Smooth muscle cell (in vitro differentiated cells): ENCODE results near the gene PIWIL4. TPM values are rescaled to one million over a fixed set of nuclear protein-coding genes. Genes with fewer than 3 reads are reported as not detected.

Experiments used
- DNase-seq: peaks from one replicate; lab custom pipeline; 2025; ENCODE audit not compliant: unreplicated experiment; lab: John Stamatoyannopoulos, UW
- H2AFZ ChIP-seq: fragments of 200-600 bp; sonication (generic); 2 replicates; pipeline ENCODE4 v1.6.0; 2016; ENCODE audit warnings: antibody characterized with exemption, low read depth, mild to moderate bottlenecking
- H3F3A ChIP-seq: fragments of 200-600 bp; sonication (generic); 2 replicates; pipeline ENCODE4 v1.6.0; 2017; ENCODE audit warnings: antibody characterized with exemption, low read depth
- H3K27ac ChIP-seq: fragments of 200-600 bp; sonication (generic); 2 replicates; pipeline ENCODE4 v1.5.1; 2016; ENCODE audit warnings: low read depth, mild to moderate bottlenecking
- H3K27me3 ChIP-seq: fragments of 200-600 bp; sonication (generic); 2 replicates; pipeline ENCODE4 v1.6.1; 2016; ENCODE audit warnings: low read depth, mild to moderate bottlenecking
- H3K36me3 ChIP-seq: fragments of 200-600 bp; sonication (generic); 2 replicates; pipeline ENCODE4 v1.5.1; 2016; ENCODE audit warnings: low read depth
- H3K4me1 ChIP-seq: fragments of 200-600 bp; sonication (generic); 2 replicates; pipeline ENCODE4 v1.5.1; 2016; ENCODE audit warnings: low read depth
- H3K4me2 ChIP-seq: fragments of 200-600 bp; sonication (generic); 2 replicates; pipeline ENCODE4 v1.6.0; 2016; ENCODE audit warnings: mild to moderate bottlenecking
- H3K4me3 ChIP-seq: fragments of 200-600 bp; sonication (generic); 2 replicates; pipeline ENCODE4 v1.5.1; 2016; ENCODE audit warnings: mild to moderate bottlenecking
- H3K79me2 ChIP-seq: fragments of 200-600 bp; sonication (generic); 2 replicates; pipeline ENCODE4 v1.6.0; 2016; ENCODE audit warnings: low read depth, mild to moderate bottlenecking
- H3K9ac ChIP-seq: fragments of 200-600 bp; sonication (generic); 2 replicates; pipeline ENCODE4 v1.6.0; 2016; ENCODE audit warnings: low read depth
- H3K9me3 ChIP-seq: fragments of 200-600 bp; sonication (generic); replicated peaks from 2 replicates; pipeline ENCODE4 v1.5.1; 2016; ENCODE audit warnings: low read depth
- H4K20me1 ChIP-seq: fragments of 200-600 bp; sonication (generic); 2 replicates; pipeline ENCODE4 v1.6.0; 2016; ENCODE audit warnings: low read depth
- WGBS: methylation state at CpG from one replicate; pipeline ENCODE4 v1.1.7; 2016; ENCODE audit warnings: low lambda C conversion rate; 5-methylcytosine and 5-hydroxymethylcytosine counted together
- polyA plus RNA-seq: library from polyadenylated mRNA; unstranded; fragments of >200 nt; fragmentation: Nextera tagmentation; extraction: Ambion mirVana; gene quantifications from 2 replicates; pipeline ENCODE4 v1.2.1, GENCODE V29; 2016
- total RNA-seq: library from RNA; depleted of rRNA; stranded (reverse); fragments of >200 nt; gene quantifications from 2 replicates; pipeline ENCODE4 v1.2.3, GENCODE V29; 2014
- TF ChIP-seq, protein P1 (sequence below): fragments of 200-600 bp; sonication (generic); IDR thresholded peaks from 2 replicates; pipeline ENCODE4 v1.5.1; 2017; ENCODE audit warnings: borderline replicate concordance, mild to moderate bottlenecking, antibody characterized with exemption; ENCODE audit not compliant: insufficient read depth, poor library complexity, severe bottlenecking

PIWIL4 gene
- total and polyA plus RNA-seq, 2 experiments from 2014 or later = 0.88 to 3.1 TPM

DNA sequence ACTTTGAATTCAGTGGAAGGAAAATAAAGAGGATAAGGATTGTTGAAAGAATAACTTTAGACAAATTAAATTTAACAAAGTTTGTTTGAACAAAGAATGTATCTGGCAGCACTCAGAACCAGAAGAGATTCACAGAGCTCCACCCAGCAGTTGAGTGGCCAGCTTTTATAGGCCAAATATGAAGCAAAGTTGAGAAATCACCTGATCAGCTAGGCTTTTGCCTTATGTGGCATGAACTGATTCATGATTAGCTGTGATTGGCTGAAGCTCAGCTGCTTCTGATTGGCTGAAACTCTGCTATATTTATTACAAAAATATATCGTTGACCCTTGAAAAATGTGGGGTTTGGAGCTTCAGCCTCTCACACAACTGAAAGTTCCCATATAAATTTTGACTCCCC, 62.6 kb downstream of the PIWIL4 start:
- DNase-seq = no peak
- no peaks in the 10 kb centered on the region for H3K4me1 ChIP-seq
- 94% methylated on average over 1 of the region's 1 CpG for WGBS
- no peak overlapping the region for H3K4me2 ChIP-seq
- H3K9me3 ChIP-seq = no peaks in the 10 kb centered on the region
- H3F3A ChIP-seq = no peaks in the 10 kb centered on the region
- no peak overlapping the region for H3K27ac ChIP-seq
- H3K9ac ChIP-seq = no peak overlapping the region
- H3K36me3 ChIP-seq = no peaks in the 10 kb centered on the region
- H3K27me3 ChIP-seq = no peaks in the 10 kb centered on the region
- H3K4me3 ChIP-seq = no peak overlapping the region
- no peaks in the 10 kb centered on the region for H3K79me2 ChIP-seq
- H2AFZ ChIP-seq = no peak overlapping the region
- TF ChIP-seq, protein P1, sequence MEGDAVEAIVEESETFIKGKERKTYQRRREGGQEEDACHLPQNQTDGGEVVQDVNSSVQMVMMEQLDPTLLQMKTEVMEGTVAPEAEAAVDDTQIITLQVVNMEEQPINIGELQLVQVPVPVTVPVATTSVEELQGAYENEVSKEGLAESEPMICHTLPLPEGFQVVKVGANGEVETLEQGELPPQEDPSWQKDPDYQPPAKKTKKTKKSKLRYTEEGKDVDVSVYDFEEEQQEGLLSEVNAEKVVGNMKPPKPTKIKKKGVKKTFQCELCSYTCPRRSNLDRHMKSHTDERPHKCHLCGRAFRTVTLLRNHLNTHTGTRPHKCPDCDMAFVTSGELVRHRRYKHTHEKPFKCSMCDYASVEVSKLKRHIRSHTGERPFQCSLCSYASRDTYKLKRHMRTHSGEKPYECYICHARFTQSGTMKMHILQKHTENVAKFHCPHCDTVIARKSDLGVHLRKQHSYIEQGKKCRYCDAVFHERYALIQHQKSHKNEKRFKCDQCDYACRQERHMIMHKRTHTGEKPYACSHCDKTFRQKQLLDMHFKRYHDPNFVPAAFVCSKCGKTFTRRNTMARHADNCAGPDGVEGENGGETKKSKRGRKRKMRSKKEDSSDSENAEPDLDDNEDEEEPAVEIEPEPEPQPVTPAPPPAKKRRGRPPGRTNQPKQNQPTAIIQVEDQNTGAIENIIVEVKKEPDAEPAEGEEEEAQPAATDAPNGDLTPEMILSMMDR = no peak
- no peaks in the 10 kb centered on the region for H4K20me1 ChIP-seq

DNA sequence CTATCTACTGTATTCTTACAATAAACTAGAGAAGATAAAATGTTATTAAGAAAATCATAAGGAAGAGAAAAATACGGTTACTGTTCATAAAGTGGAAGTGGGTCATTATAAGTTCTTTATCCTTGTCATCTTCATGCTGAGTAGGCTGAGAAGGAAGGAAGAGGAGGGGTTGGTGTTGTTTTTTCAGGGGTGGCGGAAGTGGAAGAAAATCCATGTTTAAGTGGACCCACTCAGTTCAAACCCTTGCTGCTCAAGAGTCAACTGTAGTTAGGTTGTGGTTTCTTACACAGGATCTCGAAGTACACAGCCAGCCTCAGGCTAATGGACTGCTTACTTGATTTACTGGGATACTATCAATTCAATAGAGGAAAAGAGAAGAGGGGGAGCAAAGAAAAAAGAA, 63.1 kb downstream of the PIWIL4 start:
- H4K20me1 ChIP-seq = no peaks in the 10 kb centered on the region
- no peaks in the 10 kb centered on the region for H3K9me3 ChIP-seq
- H2AFZ ChIP-seq = no peak overlapping the region
- no peak overlapping the region for H3K27ac ChIP-seq
- H3K9ac ChIP-seq = no peak overlapping the region
- no peak overlapping the region for H3K4me3 ChIP-seq
- H3K4me2 ChIP-seq = no peak overlapping the region
- H3K36me3 ChIP-seq = no peaks in the 10 kb centered on the region
- WGBS = 83% methylated on average over 3 of the region's 3 CpGs
- TF ChIP-seq, protein P1 = no peak
- no peaks in the 10 kb centered on the region for H3K27me3 ChIP-seq
- H3K79me2 ChIP-seq = no peaks in the 10 kb centered on the region
- no peaks in the 10 kb centered on the region for H3K4me1 ChIP-seq
- H3F3A ChIP-seq = no peaks in the 10 kb centered on the region
- DNase-seq = no peak

DNA sequence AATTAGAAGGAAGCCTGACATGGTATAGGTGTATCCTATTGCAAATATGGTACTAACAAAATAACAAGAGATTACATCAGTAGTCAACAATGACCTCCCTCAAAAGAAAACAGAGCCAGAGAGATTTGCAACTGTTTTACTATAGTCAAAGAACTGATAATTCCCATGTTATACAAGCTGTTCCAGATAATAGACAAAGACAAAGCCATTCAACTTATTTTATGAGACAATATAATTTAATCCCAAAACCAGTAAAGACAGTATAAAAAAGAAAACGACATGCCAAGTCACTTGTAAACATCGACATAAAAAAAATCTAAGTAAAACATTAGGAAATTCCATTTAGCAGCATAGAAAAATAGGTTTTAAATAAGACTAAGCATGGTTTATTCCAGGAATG, 65.2 kb downstream of the PIWIL4 start:
- 34% methylated on average over 2 of the region's 2 CpGs for WGBS
- Histone ChIP-seq H2AFZ (no peak overlapping the region), H3K27ac (no peak overlapping the region)

GRCh38 chr11:94635072-94635471, 67.9 kb downstream of the PIWIL4 start:
- Histone ChIP-seq H4K20me1 (no peaks in the 10 kb centered on the region), H3K27ac (no peak overlapping the region), H3K27me3 (no peaks in the 10 kb centered on the region), H3K4me3 (no peak overlapping the region), H3K9me3 (no peaks in the 10 kb centered on the region), H3F3A (peaks cover 11% of the 10 kb centered on the region), H3K4me1 (no peaks in the 10 kb centered on the region), H3K79me2 (no peaks in the 10 kb centered on the region), H3K9ac (no peak overlapping the region), H3K36me3 (no peaks in the 10 kb centered on the region), H3K4me2 (no peak overlapping the region), H2AFZ (no peak overlapping the region)
- WGBS = 92% methylated on average over 2 of the region's 2 CpGs
- TF ChIP-seq, protein P1 = no peak
- DNase-seq = no peak

More for the DNA sequence above, 65.2 kb downstream of the PIWIL4 start:
- Histone ChIP-seq H3K4me1 (no peaks in the 10 kb centered on the region), H3F3A (no peaks in the 10 kb centered on the region), H3K4me2 (no peak overlapping the region), H3K9me3 (no peaks in the 10 kb centered on the region), H3K9ac (no peak overlapping the region), H3K4me3 (no peak overlapping the region), H4K20me1 (no peaks in the 10 kb centered on the region), H3K27me3 (no peaks in the 10 kb centered on the region), H3K36me3 (no peaks in the 10 kb centered on the region), H3K79me2 (no peaks in the 10 kb centered on the region)
- no peak for DNase-seq
- TF ChIP-seq, protein P1 = no peak
